Endothelial cell of umbilical vein (primary cell): ENCODE data around the gene NDUFS8. TPM values are rescaled to one million over a fixed set of nuclear protein-coding genes. Genes with fewer than 3 reads are reported as not detected.

Experiments used
- BruUV-seq: library from RNA; stranded (reverse); fragments of 400-500 nt; replicated peaks from 2 replicates; lab custom pipeline; 2021; lab: Mats Ljungman, UMichigan
- CTCF ChIA-PET: fragments of 300-600, 350-600 bp; sonication (Branson Sonifier 250); formaldehyde crosslinking; loops from one replicate; lab custom pipeline; 2021; ENCODE audit warnings: antibody characterized with exemption, inconsistent platforms; lab: Charles Lee
- POLR2A ChIA-PET: fragments of 300-600, 350-600 bp; sonication (Branson Sonifier 250); formaldehyde crosslinking; loops from one replicate; lab custom pipeline; 2021; ENCODE audit warnings: antibody characterized with exemption, inconsistent platforms; lab: Charles Lee
- DNase-seq: peaks from one replicate; pipeline ENCODE4 v3.0.0-alpha.2; 2011; ENCODE audit warnings: low read depth, low spot score
- FAIRE-seq: peaks from 2 replicates; lab custom pipeline; 2011; peaks lifted over from hg19 to GRCh38; lab: Jason Lieb, UNC
- H2AFZ ChIP-seq: 2 replicates; pipeline ENCODE4 v1.6.0; 2012; ENCODE audit warnings: low read depth, low read length, control low read depth, inconsistent platforms
- H3K27ac ChIP-seq: 2 replicates; pipeline ENCODE4 v1.5.1; 2011; ENCODE audit warnings: low read depth, mild to moderate bottlenecking, control low read depth, low read length, moderate library complexity; ENCODE audit not compliant: insufficient read depth
- H3K27me3 ChIP-seq, 2 experiments: 2 replicates each; pipeline versions ENCODE4 v1.6.0 to v1.6.1; 2011; ENCODE audit warnings: low read length in 2 of 2, mixed read lengths in 1 of 2; ENCODE audit not compliant: control insufficient read depth in 2 of 2, insufficient read depth in 2 of 2
- H3K36me3 ChIP-seq, 2 experiments: 2 replicates in 1 of 2; 3 replicates in 1 of 2; pipeline ENCODE4 v1.5.1; 2011; ENCODE audit warnings: low read length in 2 of 2, mild to moderate bottlenecking in 1 of 2, moderate library complexity in 1 of 2; ENCODE audit not compliant: control insufficient read depth in 2 of 2, insufficient read depth in 2 of 2; ENCODE audit errors: extremely low read depth in 1 of 2
- H3K4me1 ChIP-seq: 3 replicates; pipeline ENCODE4 v1.5.1; 2011; ENCODE audit warnings: mild to moderate bottlenecking, low read length; ENCODE audit not compliant: control insufficient read depth, insufficient read depth; ENCODE audit errors: extremely low read depth
- H3K4me2 ChIP-seq: 2 replicates; pipeline ENCODE4 v1.6.1; 2011; ENCODE audit warnings: low read length, control low read depth, mixed read lengths; ENCODE audit not compliant: insufficient read depth
- H3K4me3 ChIP-seq, 3 experiments: fragments of 200-600 bp in 1 of 3; sonication (generic), shearing (Covaris generic) in 1 of 3; replicated peaks in 1 of 3; 2 replicates each; pipeline ENCODE4 v1.5.1; 2011 to 2016; ENCODE audit warnings: control low read depth in 3 of 3, low read length in 3 of 3, mild to moderate bottlenecking in 2 of 3, inconsistent platforms in 1 of 3, low read depth in 1 of 3, moderate library complexity in 1 of 3; ENCODE audit not compliant: insufficient read depth in 1 of 3
- H3K79me2 ChIP-seq: 2 replicates; pipeline ENCODE4 v1.6.0; 2012; ENCODE audit warnings: low read length, inconsistent platforms; ENCODE audit not compliant: control insufficient read depth, insufficient read depth
- H3K9ac ChIP-seq: replicated peaks from 2 replicates; pipeline ENCODE3; 2011; ENCODE audit warnings: low read length, control low read depth; ENCODE audit not compliant: insufficient read depth; ENCODE audit errors: extremely low read depth
- H3K9me1 ChIP-seq: replicated peaks from 3 replicates; pipeline ENCODE4 v1.6.0; 2011; ENCODE audit warnings: mild to moderate bottlenecking, low read length; ENCODE audit not compliant: control insufficient read depth, insufficient read depth; ENCODE audit errors: extremely low read depth
- H3K9me3 ChIP-seq: replicated peaks from 2 replicates; pipeline ENCODE4 v1.5.1; 2012; ENCODE audit warnings: low read length, inconsistent platforms; ENCODE audit not compliant: control insufficient read depth, insufficient read depth
- H4K20me1 ChIP-seq: replicated peaks from 2 replicates; pipeline ENCODE3; 2011; ENCODE audit warnings: mild to moderate bottlenecking, low read length; ENCODE audit not compliant: control insufficient read depth, insufficient read depth; ENCODE audit errors: extremely low read depth
- CTCF ChIP-seq, 2 donors: IDR thresholded peaks; 1 replicate in 1 of 2; 2 replicates in 1 of 2; pipeline ENCODE4 v1.5.1; 2011; ENCODE audit warnings: low read length in 2 of 2, mild to moderate bottlenecking in 2 of 2, moderate library complexity in 2 of 2, control low read depth in 1 of 2, inconsistent platforms in 1 of 2, low read depth in 1 of 2; ENCODE audit not compliant: insufficient read depth in 1 of 2; ENCODE audit errors: extremely low read depth in 1 of 2
- EZH2 ChIP-seq: IDR thresholded peaks from 2 replicates; pipeline ENCODE4 v1.6.1; 2012; ENCODE audit warnings: borderline replicate concordance, low read depth, mild to moderate bottlenecking, moderate library complexity, low read length, inconsistent platforms; ENCODE audit not compliant: severe bottlenecking
- FOS ChIP-seq: IDR thresholded peaks from 2 replicates; pipeline ENCODE4 v1.6.1; 2011; ENCODE audit warnings: mild to moderate bottlenecking, low read length, moderate library complexity, borderline replicate concordance; ENCODE audit not compliant: insufficient read depth
- GATA2 ChIP-seq: IDR thresholded peaks from 2 replicates; pipeline ENCODE4 v1.7.0; 2011; ENCODE audit warnings: low read depth, mild to moderate bottlenecking, moderate library complexity, mixed read lengths, low read length; ENCODE audit not compliant: insufficient read length, insufficient read depth
- JUN ChIP-seq: IDR thresholded peaks from 2 replicates; pipeline ENCODE4 v1.6.1; 2011; ENCODE audit warnings: borderline replicate concordance, low read depth; ENCODE audit not compliant: insufficient read length, insufficient read depth
- MAX ChIP-seq: IDR thresholded peaks from 2 replicates; pipeline ENCODE4 v1.6.1; 2011; ENCODE audit not compliant: insufficient read depth, insufficient read length
- MYC ChIP-seq: IDR thresholded peaks from one replicate; pipeline ENCODE4 v1.6.1; 2011; ENCODE audit warnings: mild to moderate bottlenecking, low read depth, low read length
- POLR2A ChIP-seq: IDR thresholded peaks from 2 replicates; pipeline ENCODE4 v1.6.1; 2012; ENCODE audit warnings: low read depth, mild to moderate bottlenecking, control low read depth, low read length
- POLR2AphosphoS5 ChIP-seq: IDR thresholded peaks from 2 replicates; pipeline ENCODE4 v1.6.1; 2012; ENCODE audit warnings: low read depth, mild to moderate bottlenecking, control low read depth, low read length, moderate library complexity; ENCODE audit not compliant: insufficient read depth
- dilution Hi-C: fragments of 300-500 bp; cut with MboI; formaldehyde crosslinking; loops from one replicate; pipeline ENCODE4 v1.15.0; 2019; ENCODE audit warnings: low sequenced_read_pairs; ENCODE audit not compliant: extremely low pct_ligation_motif_present
- intact Hi-C: fragments of 100-400 bp; cut with micrococcal nuclease; formaldehyde crosslinking; loops from one replicate; pipeline ENCODE4 v1.10.0; 2022
- polyA plus RNA-seq, 4 experiments: library from polyadenylated mRNA; depleted of rRNA in 3 of 4; stranded (reverse) in 3 of 4; unstranded in 1 of 4; fragments of >200 nt; gene quantifications; 2 replicates each; pipeline versions ENCODE4 v1.2.1 to v1.2.3, GENCODE V29; 2011 to 2012; ENCODE audit warnings: missing spikeins in 1 of 4
- total RNA-seq: library from RNA; stranded (reverse); gene quantifications from 2 replicates; pipeline ENCODE4 v1.2.3, GENCODE V29; 2021

Gene NDUFS8
- total and polyA plus RNA-seq, 2 donors (not counting 3 experiments of a cell fraction or from before 2014, with no cell fraction given), result 166 to 170 TPM

GRCh38 chr11:68064926-68065325, 34.4 kb downstream of the NDUFS8 start:
- Histone ChIP-seq H3K9me3 (no peaks in the 10 kb centered on the region), H3K9ac (no peak overlapping the region), H3K36me3 (peaks cover 0 to 27% of the 10 kb centered on the region in 2 experiments), H4K20me1 (no peaks in the 10 kb centered on the region), H3K27ac (no peak overlapping the region), H3K9me1 (no peaks in the 10 kb centered on the region), H3K79me2 (no peaks in the 10 kb centered on the region), H3K4me1 (peaks cover 6% of the 10 kb centered on the region), H3K4me2 (no peak overlapping the region), H2AFZ (no peak overlapping the region), H3K27me3 (no peaks in the 10 kb centered on the region), H3K4me3 (no peak overlapping the region)
- intact Hi-C loops (no loop called here), dilution Hi-C loops (no loop called here)
- POLR2A ChIA-PET, result no interaction called here
- TF ChIP-seq GATA2 (no peak), FOS (no peak), CTCF (IDR thresholded peaks at IDR 0.05; ENCODE audit: extremely low read depth in 1 of 2, insufficient read depth in 1 of 2, low read depth in 1 of 2, low read length in 2 of 2) (no peak), POLR2A (no peak), POLR2AphosphoS5 (no peak), MYC (no peak), MAX (no peak), JUN (no peak), EZH2 (no peak)
- BruUV-seq, result no TSS peak
- CTCF ChIA-PET, result interaction anchor here (0.7 to 1.6 kb wide), 7 partner anchors 13 to 144 kb away, joined by 3 to 6 read pairs (median 3); no protein-coding TSS in a partner anchor
- DNase-seq (peak; percentile 55), FAIRE-seq (no peak)
